Mucosa of descending colon (tissue), 3 donors: Measurements from ENCODE around the gene ESR1. TPM values are rescaled to one million over a fixed set of nuclear protein-coding genes. Genes with fewer than 3 reads are reported as not detected.
"Not testable (repeated sequence)": the region's sequence is repeated elsewhere in the genome, so short reads cannot be mapped to it uniquely, and the experiment has no call there.

Experiments
- ATAC-seq: fragments of 200-7000 bp; cut with Tn5 transposase; one replicate; pipeline ENCODE4 v1.9.1; 2020; ENCODE audit warnings: mild to moderate bottlenecking, moderate library complexity
- DNase-seq, 3 donors: peaks; one replicate each; pipeline ENCODE4 v3.0.0-alpha.2; 2020
- H3K36me3 ChIP-seq: fragments of 200-600 bp; one replicate; pipeline ENCODE4 v1.8.0; 2021; ENCODE audit warnings: low read depth, mild to moderate bottlenecking
- H3K4me1 ChIP-seq: fragments of 200-600 bp; one replicate; pipeline ENCODE4 v1.8.0; 2021; ENCODE audit warnings: low read depth, mild to moderate bottlenecking
- H3K4me3 ChIP-seq: fragments of 200-600 bp; one replicate; pipeline ENCODE4 v1.8.0; 2021; ENCODE audit warnings: mild to moderate bottlenecking
- H3K9me3 ChIP-seq: fragments of 200-600 bp; one replicate; pipeline ENCODE4 v1.8.0; 2021; ENCODE audit warnings: mild to moderate bottlenecking
- intact Hi-C, 2 donors: fragments of 100-400 bp; cut with DNase I in 1 of 2; cut with micrococcal nuclease in 1 of 2; formaldehyde crosslinking; loops; one replicate each; pipeline versions ENCODE4 v1.11.0 to v1.11.1; 2022; cut with DNase I, micrococcal nuclease
- total RNA-seq, 3 donors: library from RNA; stranded (reverse); fragmentation: NEBNext Ultra II Directional in 2 of 3; extraction: Animal tissue kit (Norgen Biotek cat#: 25700) in 2 of 3; gene quantifications; one replicate each; pipeline versions ENCODE4 v1.2.1 to v1.2.4, GENCODE V29; 2021 to 2023
- TF ChIP-seq, protein P1 (sequence below): fragments of 200-600 bp; IDR thresholded peaks from one replicate; pipeline ENCODE4 v1.8.0; 2022; ENCODE audit warnings: antibody characterized with exemption, mild to moderate bottlenecking
- donor health status: DM: no; HTN: no; CAD: no; lungs with moderate emphysema.
- donor health status: DM: no; HTN: no; CAD: no.
- donor health status: DM: no; HTN: yes; CAD: no.

The ESR1 gene
- total RNA-seq, 3 donors from 2014 or later: 0.55 to 1.6 (median 0.82) TPM

DNA sequence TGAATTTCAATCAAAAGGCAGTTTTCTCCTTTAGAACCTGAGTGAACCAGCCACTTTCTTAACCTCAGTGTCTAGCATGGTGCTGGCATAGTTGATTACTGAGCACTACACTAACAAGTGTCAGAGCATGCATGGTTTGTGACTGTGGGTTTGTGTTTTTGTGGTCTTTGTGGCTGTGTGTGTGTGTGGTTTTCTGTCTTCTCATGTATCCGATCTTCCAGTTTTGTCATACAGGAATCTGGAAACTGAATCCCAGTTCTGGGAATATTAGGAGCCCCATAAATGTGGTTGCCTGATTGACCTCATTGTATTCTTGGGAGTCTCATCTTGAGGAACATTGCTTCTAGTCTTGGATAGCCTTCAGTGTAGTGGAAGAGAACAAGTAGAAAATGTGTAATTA lies 73.7 kb downstream of the ESR1 start:
- H3K36me3 ChIP-seq: no peaks in the 10 kb centered on the region
- no peaks in the 10 kb centered on the region for H3K9me3 ChIP-seq
- DNase-seq (no peak), ATAC-seq (no peak)
- TF ChIP-seq, protein P1, sequence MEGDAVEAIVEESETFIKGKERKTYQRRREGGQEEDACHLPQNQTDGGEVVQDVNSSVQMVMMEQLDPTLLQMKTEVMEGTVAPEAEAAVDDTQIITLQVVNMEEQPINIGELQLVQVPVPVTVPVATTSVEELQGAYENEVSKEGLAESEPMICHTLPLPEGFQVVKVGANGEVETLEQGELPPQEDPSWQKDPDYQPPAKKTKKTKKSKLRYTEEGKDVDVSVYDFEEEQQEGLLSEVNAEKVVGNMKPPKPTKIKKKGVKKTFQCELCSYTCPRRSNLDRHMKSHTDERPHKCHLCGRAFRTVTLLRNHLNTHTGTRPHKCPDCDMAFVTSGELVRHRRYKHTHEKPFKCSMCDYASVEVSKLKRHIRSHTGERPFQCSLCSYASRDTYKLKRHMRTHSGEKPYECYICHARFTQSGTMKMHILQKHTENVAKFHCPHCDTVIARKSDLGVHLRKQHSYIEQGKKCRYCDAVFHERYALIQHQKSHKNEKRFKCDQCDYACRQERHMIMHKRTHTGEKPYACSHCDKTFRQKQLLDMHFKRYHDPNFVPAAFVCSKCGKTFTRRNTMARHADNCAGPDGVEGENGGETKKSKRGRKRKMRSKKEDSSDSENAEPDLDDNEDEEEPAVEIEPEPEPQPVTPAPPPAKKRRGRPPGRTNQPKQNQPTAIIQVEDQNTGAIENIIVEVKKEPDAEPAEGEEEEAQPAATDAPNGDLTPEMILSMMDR: no peak
- no peaks in the 10 kb centered on the region for H3K4me1 ChIP-seq
- intact Hi-C loops: no loop called here
- H3K4me3 ChIP-seq: no peak overlapping the region

GRCh38 chr6:151882206-151882605 lies 74.7 kb downstream of the ESR1 start:
- DNase-seq: no peak
- Histone ChIP-seq H3K4me1 (no peaks in the 10 kb centered on the region), H3K9me3 (no peaks in the 10 kb centered on the region), H3K36me3 (no peaks in the 10 kb centered on the region), H3K4me3 (no peak overlapping the region)
- intact Hi-C loops: no loop called here
- no peak for ATAC-seq
- TF ChIP-seq, protein P1: no peak

- Histone ChIP-seq H3K4me1 (no peaks in the 10 kb centered on the region), H3K4me3 (no peak overlapping the region), H3K9me3 (peaks cover 5% of the 10 kb centered on the region), H3K36me3 (no peaks in the 10 kb centered on the region)
- ATAC-seq: no peak
- intact Hi-C loops: no loop called here
- TF ChIP-seq, protein P1: no peak
- DNase-seq: no peak
These were observed 77.8 kb downstream of the ESR1 start for GRCh38 chr6:151885234-151885633.

GRCh38 chr6:151891524-151891923 lies 84.0 kb downstream of the ESR1 start:
- Histone ChIP-seq H3K4me3 (no peak overlapping the region), H3K9me3 (peaks cover 5% of the 10 kb centered on the region), H3K4me1 (no peaks in the 10 kb centered on the region), H3K36me3 (no peaks in the 10 kb centered on the region)
- TF ChIP-seq, protein P1: no peak
- intact Hi-C loops: no loop called here
- DNase-seq (no peak), ATAC-seq (no peak)

- peaks cover 11% of the 10 kb centered on the region for H3K9me3 ChIP-seq
- H3K36me3 ChIP-seq, intact Hi-C loops, H3K4me3 ChIP-seq, H3K4me1 ChIP-seq, DNase-seq, ATAC-seq: not testable (repeated sequence)
These were observed 86.9 kb downstream of the ESR1 start for GRCh38 chr6:151894426-151894825.

- H3K4me3 ChIP-seq, DNase-seq, intact Hi-C loops, H3K36me3 ChIP-seq, ATAC-seq, H3K4me1 ChIP-seq: not testable (repeated sequence)
- peaks cover 11% of the 10 kb centered on the region for H3K9me3 ChIP-seq
These were observed 91.7 kb downstream of the ESR1 start for GRCh38 chr6:151899221-151899620.

DNA sequence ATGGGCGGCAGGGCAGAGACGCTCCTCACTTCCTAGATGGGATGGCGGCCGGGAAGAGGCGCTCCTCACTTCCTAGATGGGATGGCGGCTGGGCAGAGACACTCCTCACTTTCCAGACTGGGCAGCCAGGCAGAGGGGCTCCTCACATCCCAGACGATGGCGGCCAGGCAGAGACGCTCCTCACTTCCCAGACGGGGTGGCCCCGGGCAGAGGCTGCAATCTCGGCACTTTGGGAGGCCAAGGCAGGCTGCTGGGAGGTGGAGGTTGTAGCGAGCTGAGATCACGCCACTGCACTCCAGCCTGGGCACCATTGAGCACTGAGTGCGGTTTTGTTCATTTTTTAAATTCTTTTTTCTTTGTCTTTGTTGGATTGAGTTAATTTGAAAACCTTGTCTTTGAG lies 92.3 kb downstream of the ESR1 start:
- intact Hi-C loops, DNase-seq, H3K36me3 ChIP-seq, H3K4me1 ChIP-seq, H3K4me3 ChIP-seq, ATAC-seq: not testable (repeated sequence)
- H3K9me3 ChIP-seq: peaks cover 11% of the 10 kb centered on the region
